IPS-18a (cell line): ENCODE results near the gene YWHAB.

Source experiments
- H3K27ac ChIP-seq: one replicate; pipeline ENCODE4 v1.5.1; 2013; ENCODE audit warnings: low read length
- H3K27me3 ChIP-seq: one replicate; pipeline ENCODE4 v1.6.1; 2013; ENCODE audit warnings: mild to moderate bottlenecking, low read length; ENCODE audit not compliant: control insufficient read depth, insufficient read depth
- H3K36me3 ChIP-seq: one replicate; pipeline ENCODE4 v1.6.1; 2013; ENCODE audit warnings: low read depth, low read length; ENCODE audit not compliant: control insufficient read depth
- H3K4me1 ChIP-seq: one replicate; pipeline ENCODE4 v1.6.1; 2013; ENCODE audit warnings: low read depth, low read length; ENCODE audit not compliant: control insufficient read depth
- H3K4me3 ChIP-seq: one replicate; pipeline ENCODE4 v1.5.1; 2013; ENCODE audit warnings: low read length
- H3K9ac ChIP-seq: one replicate; pipeline ENCODE4 v1.6.1; 2013; ENCODE audit warnings: mild to moderate bottlenecking, low read length, moderate library complexity
- H3K9me3 ChIP-seq: one replicate; pipeline ENCODE4 v1.6.1; 2013; ENCODE audit warnings: low read depth, low read length; ENCODE audit not compliant: control insufficient read depth

The YWHAB gene

GRCh38 chr20:44885392-44886265 lies at the start of gene YWHAB:
Gene YWHAB, plus strand, starts transcription at chr20:44885705. Its CDS starts 15,829 bp downstream, at chr20:44901534.
- Histone ChIP-seq H3K27ac (peak within 1 kb of the TSS; percentile 78), H3K4me1 (peaks cover 13% of the 10 kb centered on the region), H3K4me3 (peak within 1 kb of the TSS; percentile 94), H3K9ac (peak within 1 kb of the TSS; percentile 92), H3K27me3 (no peaks in the 10 kb centered on the region), H3K36me3 (peaks cover 9% of the 10 kb centered on the region), H3K9me3 (no peaks in the 10 kb centered on the region)

GRCh38 chr20:44836601-44837120 lies 48.8 kb upstream of the YWHAB start:
- no peaks in the 10 kb centered on the region for H3K9me3 ChIP-seq
- H3K4me1 ChIP-seq, result peaks cover 9% of the 10 kb centered on the region
- no peaks in the 10 kb centered on the region for H3K36me3 ChIP-seq
- H3K27me3 ChIP-seq, result no peaks in the 10 kb centered on the region
- H3K4me3 ChIP-seq, result no peak overlapping the region
- no peak overlapping the region for H3K27ac ChIP-seq
- no peak overlapping the region for H3K9ac ChIP-seq

GRCh38 chr20:44837946-44838345 lies 47.6 kb upstream of the YWHAB start:
- H3K36me3 ChIP-seq, result no peaks in the 10 kb centered on the region
- H3K4me1 ChIP-seq, result peaks cover 7% of the 10 kb centered on the region
- no peaks in the 10 kb centered on the region for H3K27me3 ChIP-seq
- H3K9ac ChIP-seq, result no peak overlapping the region
- H3K4me3 ChIP-seq, result no peak overlapping the region
- no peak overlapping the region for H3K27ac ChIP-seq
- no peaks in the 10 kb centered on the region for H3K9me3 ChIP-seq

GRCh38 chr20:44838521-44838920 lies 47.0 kb upstream of the YWHAB start:
- no peaks in the 10 kb centered on the region for H3K9me3 ChIP-seq

GRCh38 chr20:44839481-44839880 lies 46.0 kb upstream of the YWHAB start:
- Histone ChIP-seq H3K9me3 (no peaks in the 10 kb centered on the region), H3K27me3 (no peaks in the 10 kb centered on the region), H3K36me3 (no peaks in the 10 kb centered on the region), H3K9ac (no peak overlapping the region), H3K27ac (no peak overlapping the region), H3K4me3 (no peak overlapping the region), H3K4me1 (peaks cover 6% of the 10 kb centered on the region)

More at GRCh38 chr20:44838521-44838920, 47.0 kb upstream of the YWHAB start:
- Histone ChIP-seq H3K36me3 (no peaks in the 10 kb centered on the region), H3K27me3 (no peaks in the 10 kb centered on the region), H3K9ac (no peak overlapping the region), H3K27ac (no peak overlapping the region), H3K4me3 (no peak overlapping the region), H3K4me1 (peaks cover 6% of the 10 kb centered on the region)

GRCh38 chr20:44840826-44841225 lies 44.7 kb upstream of the YWHAB start:
- Histone ChIP-seq H3K27ac (no peak overlapping the region), H3K4me1 (peaks cover under 1% of the 10 kb centered on the region), H3K4me3 (no peak overlapping the region), H3K9me3 (no peaks in the 10 kb centered on the region), H3K36me3 (no peaks in the 10 kb centered on the region), H3K9ac (no peak overlapping the region), H3K27me3 (no peaks in the 10 kb centered on the region)

- H3K27ac ChIP-seq, result no peak overlapping the region
- H3K36me3 ChIP-seq, result no peaks in the 10 kb centered on the region
- H3K4me3 ChIP-seq, result no peak overlapping the region
- no peak overlapping the region for H3K9ac ChIP-seq
- H3K4me1 ChIP-seq, result no peaks in the 10 kb centered on the region
- H3K9me3 ChIP-seq, result no peaks in the 10 kb centered on the region
- H3K27me3 ChIP-seq, result no peaks in the 10 kb centered on the region
Observed at GRCh38 chr20:44841955-44842354, 43.5 kb upstream of the YWHAB start.

- no peak overlapping the region for H3K27ac ChIP-seq
- no peaks in the 10 kb centered on the region for H3K4me1 ChIP-seq
- H3K36me3 ChIP-seq, result no peaks in the 10 kb centered on the region
- no peak overlapping the region for H3K4me3 ChIP-seq
- no peaks in the 10 kb centered on the region for H3K9me3 ChIP-seq
- H3K9ac ChIP-seq, result no peak overlapping the region
- no peaks in the 10 kb centered on the region for H3K27me3 ChIP-seq
Observed at GRCh38 chr20:44843876-44844275, 41.6 kb upstream of the YWHAB start.

- H3K4me1 ChIP-seq, result peaks cover 8% of the 10 kb centered on the region
- no peaks in the 10 kb centered on the region for H3K9me3 ChIP-seq
- no peak overlapping the region for H3K4me3 ChIP-seq
- no peak overlapping the region for H3K9ac ChIP-seq
- H3K36me3 ChIP-seq, result no peaks in the 10 kb centered on the region
- no peaks in the 10 kb centered on the region for H3K27me3 ChIP-seq
- no peak overlapping the region for H3K27ac ChIP-seq
Observed at GRCh38 chr20:44848254-44849015, 37.1 kb upstream of the YWHAB start.

- Histone ChIP-seq H3K4me1 (peaks cover 8% of the 10 kb centered on the region), H3K27ac (no peak overlapping the region), H3K4me3 (no peak overlapping the region), H3K36me3 (no peaks in the 10 kb centered on the region), H3K27me3 (no peaks in the 10 kb centered on the region), H3K9me3 (no peaks in the 10 kb centered on the region), H3K9ac (no peak overlapping the region)
Observed at GRCh38 chr20:44849703-44850102, 35.8 kb upstream of the YWHAB start.

- Histone ChIP-seq H3K36me3 (no peaks in the 10 kb centered on the region), H3K9ac (no peak overlapping the region), H3K4me1 (peaks cover 8% of the 10 kb centered on the region), H3K27ac (no peak overlapping the region), H3K4me3 (no peak overlapping the region), H3K27me3 (no peaks in the 10 kb centered on the region), H3K9me3 (no peaks in the 10 kb centered on the region)
Observed at GRCh38 chr20:44850272-44850671, 35.2 kb upstream of the YWHAB start.
